Neutrophil (primary cell): ENCODE measurements around the gene TDRD7.

ENCODE experiments used
- H3K27ac ChIP-seq: fragments of 200-600 bp; sonication (generic); 2 replicates; pipeline ENCODE4 v1.5.1; 2016; ENCODE audit warnings: mild to moderate bottlenecking, moderate library complexity
- H3K27me3 ChIP-seq: fragments of 200-600 bp; sonication (generic); 2 replicates; pipeline ENCODE4 v1.6.0; 2016; ENCODE audit warnings: mild to moderate bottlenecking
- H3K36me3 ChIP-seq: fragments of 200-600 bp; sonication (generic); 2 replicates; pipeline ENCODE4 v1.5.1; 2017
- H3K4me1 ChIP-seq, 2 experiments: fragments of 200-600 bp in 1 of 2; sonication (generic) in 1 of 2; 1 replicate in 1 of 2; 2 replicates in 1 of 2; pipeline versions ENCODE4 v1.5.1 to v1.6.1; 2013 to 2016; ENCODE audit warnings: low read depth in 1 of 2, low read length in 1 of 2, mild to moderate bottlenecking in 1 of 2, moderate library complexity in 1 of 2; ENCODE audit not compliant: control insufficient read depth in 1 of 2, insufficient read depth in 1 of 2
- H3K4me3 ChIP-seq, 2 experiments: fragments of 200-600 bp in 1 of 2; sonication (generic) in 1 of 2; 1 replicate in 1 of 2; 2 replicates in 1 of 2; pipeline ENCODE4 v1.5.1; 2013 to 2016; ENCODE audit warnings: low read depth in 1 of 2, low read length in 1 of 2, mild to moderate bottlenecking in 1 of 2, moderate library complexity in 1 of 2
- H3K9me3 ChIP-seq: fragments of 200-600 bp; sonication (generic); 2 replicates; pipeline ENCODE4 v1.5.1; 2016
- TF ChIP-seq, protein P1 (sequence below): fragments of 200-600 bp; sonication (generic); IDR thresholded peaks from 2 replicates; pipeline ENCODE4 v1.5.1; 2016; ENCODE audit warnings: antibody characterized with exemption

The TDRD7 gene

DNA sequence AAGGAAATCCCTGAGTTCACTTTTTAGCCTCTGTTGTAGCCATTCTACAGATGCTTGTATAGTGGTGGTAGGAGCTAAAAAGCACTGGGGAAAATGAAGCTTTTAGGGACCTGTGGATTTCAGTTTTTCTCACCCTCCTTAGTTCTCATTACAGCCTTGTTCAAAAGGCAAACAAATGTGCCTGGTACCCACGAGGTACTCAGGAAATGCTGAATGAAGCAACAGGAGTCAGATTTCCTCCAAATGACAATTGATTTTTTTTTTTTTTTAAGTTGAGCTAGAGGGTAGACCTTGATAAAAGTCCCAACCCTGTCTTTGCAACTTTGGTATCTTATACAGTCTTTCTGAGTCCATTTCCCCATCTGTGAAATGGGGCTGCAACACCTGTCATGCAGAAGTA is 68.3 kb downstream of the TDRD7 start:
- Histone ChIP-seq H3K4me3 (no peak overlapping the region), H3K9me3 (no peaks in the 10 kb centered on the region), H3K27ac (no peak overlapping the region), H3K27me3 (no peaks in the 10 kb centered on the region), H3K4me1 (no peaks in the 10 kb centered on the region), H3K36me3 (peaks cover 88% of the 10 kb centered on the region)
- TF ChIP-seq, protein P1, sequence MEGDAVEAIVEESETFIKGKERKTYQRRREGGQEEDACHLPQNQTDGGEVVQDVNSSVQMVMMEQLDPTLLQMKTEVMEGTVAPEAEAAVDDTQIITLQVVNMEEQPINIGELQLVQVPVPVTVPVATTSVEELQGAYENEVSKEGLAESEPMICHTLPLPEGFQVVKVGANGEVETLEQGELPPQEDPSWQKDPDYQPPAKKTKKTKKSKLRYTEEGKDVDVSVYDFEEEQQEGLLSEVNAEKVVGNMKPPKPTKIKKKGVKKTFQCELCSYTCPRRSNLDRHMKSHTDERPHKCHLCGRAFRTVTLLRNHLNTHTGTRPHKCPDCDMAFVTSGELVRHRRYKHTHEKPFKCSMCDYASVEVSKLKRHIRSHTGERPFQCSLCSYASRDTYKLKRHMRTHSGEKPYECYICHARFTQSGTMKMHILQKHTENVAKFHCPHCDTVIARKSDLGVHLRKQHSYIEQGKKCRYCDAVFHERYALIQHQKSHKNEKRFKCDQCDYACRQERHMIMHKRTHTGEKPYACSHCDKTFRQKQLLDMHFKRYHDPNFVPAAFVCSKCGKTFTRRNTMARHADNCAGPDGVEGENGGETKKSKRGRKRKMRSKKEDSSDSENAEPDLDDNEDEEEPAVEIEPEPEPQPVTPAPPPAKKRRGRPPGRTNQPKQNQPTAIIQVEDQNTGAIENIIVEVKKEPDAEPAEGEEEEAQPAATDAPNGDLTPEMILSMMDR: no peak

DNA sequence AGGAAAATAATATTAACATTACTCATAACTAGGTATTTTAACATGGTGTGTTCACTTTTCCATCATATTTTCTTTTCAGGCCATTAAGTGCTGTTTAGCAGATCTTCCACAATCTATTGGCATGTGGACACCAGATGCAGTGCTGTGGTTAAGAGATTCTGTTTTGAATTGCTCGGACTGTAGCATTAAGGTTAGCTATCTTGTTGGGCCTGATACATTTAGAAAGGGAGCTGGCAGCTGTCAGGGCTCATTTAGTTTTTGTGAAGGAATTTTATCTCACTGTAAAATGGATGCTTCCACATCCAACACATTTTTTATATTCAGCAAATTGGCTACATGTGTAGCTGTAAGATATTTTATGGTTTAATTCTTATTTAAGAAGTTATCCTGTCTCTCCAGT is 68.9 kb downstream of the TDRD7 start:
- no peaks in the 10 kb centered on the region for H3K27me3 ChIP-seq
- no peak overlapping the region for H3K4me3 ChIP-seq
- no peaks in the 10 kb centered on the region for H3K4me1 ChIP-seq
- TF ChIP-seq, protein P1: no peak
- no peaks in the 10 kb centered on the region for H3K9me3 ChIP-seq
- H3K27ac ChIP-seq: no peak overlapping the region
- peaks cover 87% of the 10 kb centered on the region for H3K36me3 ChIP-seq

DNA sequence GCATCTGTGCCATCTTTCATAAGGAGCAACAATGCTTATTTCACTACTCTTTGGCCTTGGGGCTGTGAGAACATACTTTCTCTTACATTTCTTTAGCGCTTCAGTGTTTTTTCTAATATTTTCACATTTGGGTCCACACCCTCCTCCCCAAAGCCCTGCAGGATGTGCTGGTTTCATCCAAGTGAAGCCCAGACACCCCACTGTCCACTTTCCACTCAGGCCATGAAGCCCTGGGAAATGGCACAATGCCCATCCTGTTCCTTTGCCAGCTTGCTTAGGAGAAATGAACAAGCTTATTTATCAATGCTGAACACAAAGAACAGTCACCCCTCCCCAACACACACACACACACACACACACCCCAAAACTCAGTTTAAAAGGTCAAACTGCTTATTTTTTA is 72.2 kb downstream of the TDRD7 start:
- Histone ChIP-seq H3K4me1 (no peaks in the 10 kb centered on the region), H3K36me3 (peaks cover 85% of the 10 kb centered on the region), H3K27me3 (no peaks in the 10 kb centered on the region)

DNA sequence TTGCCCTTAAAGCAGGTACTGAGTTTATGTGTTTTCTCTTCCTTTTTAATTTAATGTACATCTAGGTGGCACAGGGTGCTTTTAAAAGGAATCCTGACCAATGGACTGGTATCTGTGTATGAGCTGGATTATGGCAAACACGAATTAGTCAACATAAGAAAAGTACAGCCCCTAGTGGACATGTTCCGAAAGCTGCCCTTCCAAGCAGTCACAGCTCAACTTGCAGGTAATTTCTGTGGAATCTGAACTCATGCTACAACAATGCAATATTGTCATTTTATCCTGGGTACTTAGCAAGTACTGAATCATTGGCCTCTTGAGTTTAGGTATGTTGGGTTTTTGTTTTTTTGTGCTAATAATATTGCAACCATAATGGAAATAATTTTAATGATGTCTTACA is 75.2 kb downstream of the TDRD7 start:
- Histone ChIP-seq H3K27ac (no peak overlapping the region), H3K36me3 (peaks cover 68% of the 10 kb centered on the region), H3K27me3 (no peaks in the 10 kb centered on the region), H3K4me3 (no peak overlapping the region), H3K9me3 (no peaks in the 10 kb centered on the region), H3K4me1 (no peaks in the 10 kb centered on the region)
- TF ChIP-seq, protein P1: no peak

More for the DNA sequence above, 72.2 kb downstream of the TDRD7 start:
- Histone ChIP-seq H3K27ac (no peak overlapping the region), H3K9me3 (no peaks in the 10 kb centered on the region), H3K4me3 (no peak overlapping the region)
- TF ChIP-seq, protein P1: no peak

DNA sequence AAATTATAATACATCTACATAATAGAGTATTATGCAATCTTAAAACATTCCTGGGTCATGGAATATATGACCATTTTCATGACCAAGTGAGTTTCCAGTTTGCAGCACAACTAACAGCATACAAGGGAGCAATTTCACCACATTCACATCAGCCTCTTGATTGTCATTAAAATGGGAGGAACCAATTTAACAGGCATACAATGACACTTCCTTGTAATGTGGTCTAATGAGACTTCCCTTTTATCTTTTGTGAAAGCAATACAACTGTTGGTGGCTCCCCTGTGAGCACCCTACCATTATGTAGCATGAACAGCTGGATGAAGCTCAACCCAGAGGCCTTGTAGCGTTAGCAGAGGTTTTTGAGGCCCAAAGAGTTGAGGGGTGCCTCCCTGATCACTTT is 76.0 kb downstream of the TDRD7 start:
- TF ChIP-seq, protein P1: no peak
- Histone ChIP-seq H3K4me1 (no peaks in the 10 kb centered on the region), H3K4me3 (no peak overlapping the region), H3K27ac (no peak overlapping the region), H3K36me3 (peaks cover 68% of the 10 kb centered on the region), H3K27me3 (no peaks in the 10 kb centered on the region), H3K9me3 (no peaks in the 10 kb centered on the region)
